HS-27A (cell line): ENCODE measurements around the gene ABLIM2.

ENCODE experiments used
- DNase-seq: peaks from one replicate; pipeline ENCODE4 v3.0.0-alpha.2; 2012; ENCODE audit warnings: low read depth, missing footprints

Gene ABLIM2

DNA sequence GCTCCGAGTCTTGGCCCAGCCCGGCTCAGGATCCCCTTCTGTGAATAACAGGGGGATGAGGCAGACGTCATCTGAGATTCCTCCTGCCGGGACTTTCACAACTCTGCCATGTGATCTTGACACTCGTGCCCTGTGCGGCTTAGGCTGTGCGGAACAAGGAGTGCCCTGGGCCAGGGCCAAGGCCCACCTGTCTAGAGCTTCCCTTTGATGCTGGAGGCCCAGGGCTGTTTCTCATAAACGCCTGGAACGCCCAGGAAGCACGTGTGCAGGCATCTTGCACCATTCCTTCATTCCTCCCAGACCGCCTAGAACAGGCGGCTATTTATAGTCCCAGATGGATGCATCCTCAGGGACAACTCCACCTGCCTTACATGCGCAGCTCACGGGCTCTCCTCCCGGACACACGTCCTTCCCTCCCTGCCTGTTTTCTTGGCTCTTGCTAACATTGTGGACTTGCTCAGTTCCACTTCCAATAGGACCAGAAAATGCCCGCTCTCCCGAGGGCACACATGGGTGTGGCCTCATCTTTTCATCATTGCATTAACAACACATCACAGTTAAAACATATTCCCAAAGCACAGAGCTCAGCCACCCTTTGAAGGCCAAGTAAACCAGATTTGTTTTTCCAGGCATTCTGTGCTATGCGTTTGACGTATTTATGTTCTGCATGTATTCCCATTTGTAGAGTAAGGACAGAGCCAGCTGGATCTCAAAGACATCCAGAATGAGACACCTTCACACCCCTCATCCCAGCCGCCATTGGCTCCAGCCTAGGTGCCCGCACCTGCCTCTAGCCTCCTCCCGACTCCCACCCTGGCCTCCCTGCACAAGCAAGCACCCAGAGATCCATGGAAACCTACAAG is 57.2 kb downstream of the ABLIM2 start:
- DNase-seq, result no peak

DNA sequence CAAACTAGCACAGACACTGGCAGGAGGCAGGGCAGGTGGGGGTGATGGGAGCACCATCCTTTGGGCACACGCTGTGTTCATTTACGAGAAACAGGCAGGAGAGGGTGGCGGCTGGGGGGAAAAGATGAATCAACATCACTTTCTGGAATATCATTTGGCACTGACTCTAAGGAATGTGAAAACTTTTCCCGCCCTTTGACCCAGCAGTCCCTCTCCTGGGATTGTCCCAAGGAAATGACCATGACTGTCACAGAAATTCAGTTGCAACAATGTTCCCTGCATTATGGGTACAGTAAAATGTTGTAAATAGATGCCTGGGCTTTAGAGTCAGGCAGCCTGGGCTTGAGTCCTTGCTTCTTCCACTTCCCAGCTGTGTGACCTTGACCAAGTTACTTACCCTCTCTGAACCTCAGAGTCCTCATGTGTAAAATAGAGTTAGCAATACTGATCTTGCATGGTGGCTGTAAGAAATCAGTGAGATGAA is 58.6 kb downstream of the ABLIM2 start:
- no peak for DNase-seq

DNA sequence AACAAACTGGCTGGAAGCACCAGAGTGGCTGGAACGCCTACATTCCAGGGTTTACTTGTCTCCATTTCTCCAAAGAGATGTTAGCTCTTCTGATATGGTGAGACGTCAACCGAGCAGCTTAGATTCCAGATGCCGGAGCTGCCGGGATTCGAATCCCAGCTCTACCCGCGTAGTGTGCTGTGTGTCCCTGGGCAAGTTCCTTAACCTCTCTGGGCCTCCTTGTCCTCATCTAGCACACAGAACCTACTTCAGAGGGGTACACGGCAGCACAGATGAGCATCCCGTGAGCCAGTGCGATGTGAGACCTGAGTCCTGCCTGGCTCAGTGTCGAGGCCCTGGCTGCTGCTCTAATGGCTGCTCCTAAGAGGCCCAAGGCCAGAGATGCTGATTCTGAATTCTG is 60.1 kb downstream of the ABLIM2 start:
- no peak for DNase-seq

DNA sequence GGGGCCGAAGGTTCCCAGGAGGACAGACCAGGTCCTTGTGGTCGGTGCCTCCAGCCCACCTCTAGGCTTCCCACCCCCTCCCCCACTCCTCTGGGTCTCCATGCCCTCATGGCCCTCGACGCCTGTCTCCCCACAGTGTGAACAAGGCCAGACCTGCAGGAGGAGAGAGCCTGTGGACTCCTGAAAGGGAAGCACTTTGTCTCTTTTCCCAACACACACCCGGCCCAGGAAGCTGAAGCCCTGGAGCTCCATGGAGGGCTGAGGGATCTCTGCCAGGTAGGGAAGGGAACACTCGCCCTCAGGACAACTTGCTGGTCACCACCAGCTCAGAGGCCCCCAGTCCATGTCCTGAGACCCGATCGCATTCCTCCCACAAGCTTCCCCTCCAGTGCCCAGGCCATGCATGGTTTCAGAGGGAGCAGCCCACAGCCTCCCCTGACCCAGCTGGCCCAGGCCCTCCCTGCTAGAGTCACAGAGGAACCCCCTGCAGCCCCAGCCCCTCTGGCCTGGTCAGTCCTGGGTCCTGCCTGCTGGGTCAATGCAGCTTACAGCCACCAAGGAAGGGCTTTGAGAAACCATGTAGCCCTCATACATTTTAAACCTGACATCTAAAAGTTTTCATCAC is 60.8 kb downstream of the ABLIM2 start:
- DNase-seq, result no peak

DNA sequence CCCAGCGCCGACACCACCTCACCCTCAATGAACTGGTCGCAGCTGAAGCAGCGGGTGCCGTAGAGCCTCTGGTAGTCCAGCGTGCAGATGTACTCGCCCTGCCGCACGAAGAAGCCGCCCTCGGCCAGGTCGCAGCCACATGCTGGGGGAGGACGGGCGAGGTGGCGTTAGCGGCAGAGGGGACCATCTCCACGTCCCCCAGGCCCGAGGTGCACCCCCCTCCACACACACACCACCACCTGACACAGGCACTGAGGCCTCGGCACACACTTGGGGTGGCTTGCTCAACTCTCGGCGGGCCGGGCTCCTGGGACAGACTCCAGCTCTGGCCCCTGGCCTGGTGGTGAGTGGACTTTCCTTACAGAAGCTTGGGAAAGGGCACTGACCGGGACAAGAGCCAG is 61.5 kb downstream of the ABLIM2 start:
- no peak for DNase-seq

DNA sequence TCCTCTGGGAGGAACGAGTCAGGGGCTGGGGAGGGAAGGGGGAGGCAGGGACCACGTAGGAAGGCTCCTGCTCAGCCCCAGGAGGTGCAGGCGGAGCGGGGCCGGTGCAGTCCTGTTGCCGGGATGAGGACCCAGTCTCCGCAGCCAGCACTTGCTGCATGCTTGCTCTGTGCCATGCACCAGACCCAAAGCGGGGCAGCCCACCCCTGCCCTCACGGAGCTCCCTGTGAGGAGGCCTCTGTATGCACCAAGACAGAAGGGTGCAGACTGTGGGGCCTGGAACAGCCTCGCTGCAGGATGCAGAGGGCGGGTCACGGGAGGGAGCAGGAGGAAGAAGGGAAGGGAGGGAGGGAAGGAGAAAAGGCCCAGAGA is 61.9 kb downstream of the ABLIM2 start:
- no peak for DNase-seq

DNA sequence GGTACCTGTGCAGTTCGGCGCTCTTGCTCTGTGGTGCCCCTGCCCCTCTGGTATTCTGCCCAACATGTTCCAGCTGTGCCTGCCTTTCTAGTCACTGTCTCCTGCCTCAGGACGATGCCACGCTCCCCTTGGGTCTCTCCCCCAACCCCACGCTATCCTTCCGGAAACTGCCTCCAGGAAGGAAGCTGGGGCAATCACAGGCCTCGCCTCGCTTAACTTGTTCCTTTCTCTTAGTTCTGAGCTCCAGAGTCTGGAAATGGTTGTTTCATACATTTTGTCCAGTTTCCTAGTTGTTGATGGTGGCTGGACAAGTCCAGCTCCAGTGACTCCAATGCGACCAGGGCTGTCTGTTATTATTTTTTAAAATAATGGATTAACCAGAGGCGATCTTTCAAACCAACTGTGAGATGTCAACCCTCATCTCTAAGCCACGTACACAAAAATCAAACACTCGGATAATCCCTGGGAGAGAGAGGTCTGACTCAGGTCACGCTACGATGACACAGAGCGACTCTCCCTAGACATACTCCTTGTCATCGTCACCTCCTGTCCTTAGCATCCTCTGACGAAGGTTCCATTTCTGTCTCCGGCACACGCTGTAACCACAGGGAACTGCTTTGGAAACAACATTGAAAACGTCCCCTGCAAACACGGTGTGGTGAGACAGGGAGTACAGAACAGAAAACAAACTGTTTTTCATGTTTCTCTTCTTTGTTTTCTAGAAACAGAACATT is 62.5 kb downstream of the ABLIM2 start:
- no peak for DNase-seq

DNA sequence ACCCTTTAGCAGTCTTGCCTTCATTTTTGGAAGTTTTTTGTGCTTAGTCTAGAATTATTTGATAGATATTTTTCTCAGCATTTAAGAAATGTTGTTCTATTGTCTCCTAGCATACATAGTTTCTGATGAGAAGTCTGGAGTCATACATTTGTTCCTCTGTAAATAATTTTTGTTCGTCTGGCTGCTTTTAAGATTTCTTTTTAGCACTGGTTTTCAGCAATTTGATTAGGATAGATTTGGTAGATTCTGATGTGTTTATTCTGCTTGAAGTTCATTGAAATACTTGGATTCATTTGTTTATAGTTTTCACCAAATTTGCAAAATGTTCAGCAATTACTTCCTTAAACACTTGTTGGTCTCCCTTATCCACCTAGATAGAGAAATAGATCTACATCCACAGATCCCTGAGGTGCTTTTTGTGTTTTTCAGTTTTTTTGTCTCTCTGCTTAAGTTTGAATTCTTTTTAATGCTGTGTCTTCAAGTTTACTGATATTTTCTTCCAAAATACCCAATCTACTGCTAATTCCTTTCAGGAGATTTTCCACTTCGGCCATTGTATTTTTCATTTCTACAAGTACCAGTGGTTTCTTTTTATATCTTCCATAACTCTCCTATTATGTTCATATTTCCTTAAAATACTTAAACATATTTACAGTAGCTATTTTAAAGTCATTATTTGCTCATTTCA is 64.9 kb downstream of the ABLIM2 start:
- DNase-seq, result no peak

DNA sequence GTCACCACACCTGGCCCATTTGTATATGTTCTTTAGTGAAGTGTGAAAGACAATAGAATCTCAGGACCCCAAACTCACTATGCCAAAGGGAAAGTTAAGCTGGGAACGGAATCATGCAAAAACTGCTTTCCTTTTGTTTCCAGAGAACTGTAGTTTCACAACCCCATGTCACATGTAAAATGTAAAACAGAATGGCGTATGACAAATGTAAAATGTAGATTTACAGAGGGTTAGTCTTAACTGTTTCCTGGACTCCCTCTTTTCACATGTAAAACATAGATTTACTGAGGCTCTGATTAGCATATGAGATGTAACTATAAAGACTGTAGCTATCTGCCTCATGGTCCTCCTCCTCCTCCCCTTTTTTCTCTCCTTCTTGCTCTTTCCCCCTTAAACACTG is 66.3 kb downstream of the ABLIM2 start:
- no peak for DNase-seq

DNA sequence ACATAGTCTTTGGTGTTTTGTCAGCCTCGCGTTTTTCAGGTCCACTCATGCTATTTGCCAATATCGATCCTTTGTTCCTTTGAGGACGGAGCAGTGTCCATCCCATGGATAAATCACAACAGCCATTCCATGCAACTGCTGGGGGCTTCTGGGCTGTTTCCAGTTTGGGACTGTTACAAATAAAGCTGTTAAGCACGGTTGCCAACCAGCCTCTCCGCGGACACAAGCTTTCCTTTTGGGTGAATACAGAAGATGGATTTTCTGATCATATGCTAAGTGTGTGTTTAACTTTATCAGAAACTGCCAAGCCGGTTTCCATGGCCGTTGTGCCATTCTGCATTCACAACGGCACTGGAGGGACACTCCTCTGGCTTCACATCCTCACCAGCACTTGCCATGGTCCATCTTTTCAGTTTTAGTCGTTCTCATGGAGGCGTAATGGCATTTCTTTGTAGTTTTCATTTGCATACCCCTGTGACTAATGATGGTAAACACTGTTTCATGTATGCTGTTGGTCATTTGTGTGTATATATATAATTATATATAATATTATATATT is 67.8 kb downstream of the ABLIM2 start:
- DNase-seq, result no peak

DNA sequence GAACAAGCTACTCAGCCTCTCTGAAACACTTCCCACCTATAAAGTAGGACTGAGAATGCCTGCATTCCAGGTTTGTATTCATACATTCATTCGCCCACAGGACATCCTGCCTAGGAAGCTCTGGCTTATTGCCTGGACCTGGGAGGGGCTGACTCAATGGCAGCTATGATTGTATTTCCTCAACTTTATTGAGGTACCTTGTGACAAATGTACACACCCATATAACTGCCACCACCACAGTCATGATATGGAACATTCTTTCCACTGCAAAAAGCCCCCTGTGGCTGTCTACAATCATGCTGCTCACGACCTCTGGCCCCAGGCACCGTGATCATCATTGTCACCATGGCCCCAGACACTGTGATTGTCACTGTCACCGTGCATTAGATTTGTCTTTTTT is 68.3 kb downstream of the ABLIM2 start:
- DNase-seq, result no peak

DNA sequence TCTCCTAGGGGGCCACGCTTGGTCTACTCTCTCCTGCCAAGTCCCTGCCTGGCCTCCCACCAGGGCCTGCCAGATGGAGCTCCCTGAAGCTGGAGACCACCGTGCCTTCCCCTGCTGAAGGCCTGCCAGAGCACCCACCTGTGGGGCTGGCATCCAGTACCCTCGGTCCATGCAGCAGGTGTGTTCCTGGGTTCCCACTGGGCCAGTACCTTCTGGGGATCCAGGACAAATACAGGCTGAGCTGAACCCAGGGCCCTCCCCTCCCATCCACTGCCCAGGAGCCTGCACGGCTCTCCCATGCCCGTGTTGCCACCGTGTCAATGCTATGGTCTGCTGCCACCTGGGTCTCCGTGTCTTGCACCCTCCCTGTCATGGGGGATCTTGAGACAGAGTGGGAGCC is 68.8 kb downstream of the ABLIM2 start:
- no peak for DNase-seq

DNA sequence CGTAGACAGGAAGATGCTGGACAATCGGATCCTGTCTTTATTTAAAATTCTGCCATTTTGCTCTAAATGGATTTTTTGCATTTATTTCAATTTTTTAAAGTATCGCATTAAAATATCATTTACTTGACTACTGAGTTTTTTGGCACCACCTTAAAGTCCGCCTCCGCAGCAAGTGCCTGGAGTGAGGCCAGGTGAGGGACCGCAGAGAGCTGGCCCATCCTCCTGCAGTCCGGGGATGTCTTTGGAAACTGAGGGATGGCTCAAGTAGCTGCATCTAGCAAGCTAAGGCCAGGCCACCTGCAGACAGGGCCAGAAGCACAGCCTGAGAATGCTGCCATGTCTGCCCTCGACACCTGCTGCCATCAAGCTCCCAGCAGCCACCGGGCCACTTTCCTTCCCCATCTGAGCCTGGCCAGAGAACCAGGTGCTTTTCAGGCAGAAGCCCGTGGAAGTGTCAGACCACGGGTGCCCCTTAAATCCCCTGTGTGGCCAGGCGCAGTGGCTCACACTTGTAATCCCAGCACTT is 69.6 kb downstream of the ABLIM2 start:
- DNase-seq, result no peak

DNA sequence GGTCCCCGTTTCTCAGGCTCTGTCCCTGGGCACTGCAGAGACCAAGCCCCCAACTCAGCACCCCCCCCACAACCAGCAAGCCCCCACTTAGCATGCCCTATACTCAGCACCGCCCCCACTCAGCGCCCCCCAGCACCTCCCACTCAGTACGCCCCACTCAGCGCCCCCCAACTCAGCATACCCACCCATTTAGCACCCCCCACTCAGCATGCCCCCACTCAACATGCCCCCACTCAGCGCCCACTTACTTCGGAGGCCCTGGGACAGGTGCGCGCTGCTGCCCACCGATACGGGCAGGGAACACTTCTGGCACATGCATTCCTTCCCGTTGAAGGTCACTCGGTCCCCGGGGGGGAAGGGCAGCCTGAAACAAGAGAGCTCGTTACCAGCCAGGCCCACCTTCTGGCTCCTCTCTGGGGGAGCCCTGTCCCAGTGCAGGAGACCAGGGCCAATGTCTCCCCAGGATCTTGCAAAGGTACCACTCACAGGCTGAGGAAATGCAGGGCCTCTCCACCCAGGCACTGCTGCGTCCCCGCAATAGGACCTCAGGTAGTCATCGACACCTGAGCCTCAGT is 70.6 kb downstream of the ABLIM2 start:
- DNase-seq, result no peak

DNA sequence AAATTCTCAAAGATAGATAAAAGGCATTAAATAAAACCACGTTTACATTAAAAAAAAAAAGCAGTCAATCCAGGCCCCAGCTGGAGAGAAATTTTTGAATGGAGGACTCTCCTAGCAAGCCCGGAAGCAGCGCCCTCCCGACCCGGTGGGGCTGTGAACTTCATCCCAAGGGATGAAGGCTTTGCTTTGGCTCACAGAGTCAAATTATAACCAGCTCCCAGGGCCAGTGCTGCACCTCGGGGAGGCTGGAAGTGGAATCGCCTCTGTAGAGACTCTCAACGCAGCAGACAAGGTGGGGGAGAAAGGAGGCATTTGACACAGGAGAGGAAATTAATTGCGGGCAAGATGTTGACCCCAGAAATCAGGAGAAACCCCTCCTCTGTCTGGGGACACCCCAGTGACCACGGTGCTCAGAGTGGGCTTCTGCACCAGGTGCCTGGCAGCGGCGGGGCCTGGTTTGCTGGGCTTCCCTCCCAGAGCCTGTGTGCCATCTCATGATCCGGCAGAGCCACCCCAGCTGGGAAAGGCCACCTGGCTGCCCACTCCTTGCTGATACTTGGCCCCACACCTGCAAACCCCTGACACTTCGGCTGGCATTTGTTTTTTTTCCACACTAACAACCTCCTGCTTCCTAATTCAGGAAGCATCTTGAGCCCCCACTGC is 71.7 kb downstream of the ABLIM2 start:
- DNase-seq, result no peak

DNA sequence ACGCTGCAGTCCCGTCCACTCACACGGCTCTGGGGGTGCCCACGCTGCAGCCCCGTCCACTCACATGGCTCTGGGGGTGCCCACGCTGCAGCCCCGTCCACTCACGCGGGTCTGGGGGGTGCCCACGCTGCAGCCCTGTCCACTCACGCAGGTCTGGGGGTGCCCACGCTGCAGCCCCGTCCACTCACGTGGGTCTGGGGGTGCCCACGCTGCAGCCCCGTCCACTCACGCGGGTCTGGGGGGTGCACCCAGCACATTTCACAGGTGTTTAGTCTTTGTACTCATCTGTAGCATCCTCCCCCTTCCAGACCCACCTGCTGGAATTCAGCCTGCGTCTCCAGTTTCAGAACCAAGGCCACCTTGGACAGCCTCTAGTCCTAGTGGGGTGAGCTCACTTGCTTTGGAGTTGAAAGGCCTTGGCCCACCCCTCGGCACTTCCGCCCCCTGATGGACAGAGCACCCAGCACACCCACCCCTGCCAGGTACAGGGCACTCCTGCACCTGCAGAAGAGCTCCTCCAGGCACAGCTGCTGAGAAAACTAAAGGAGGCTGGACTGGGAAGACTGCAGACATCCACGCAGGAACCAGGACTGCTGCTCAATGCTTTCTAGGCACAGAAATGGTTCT is 73.0 kb downstream of the ABLIM2 start:
- no peak for DNase-seq

DNA sequence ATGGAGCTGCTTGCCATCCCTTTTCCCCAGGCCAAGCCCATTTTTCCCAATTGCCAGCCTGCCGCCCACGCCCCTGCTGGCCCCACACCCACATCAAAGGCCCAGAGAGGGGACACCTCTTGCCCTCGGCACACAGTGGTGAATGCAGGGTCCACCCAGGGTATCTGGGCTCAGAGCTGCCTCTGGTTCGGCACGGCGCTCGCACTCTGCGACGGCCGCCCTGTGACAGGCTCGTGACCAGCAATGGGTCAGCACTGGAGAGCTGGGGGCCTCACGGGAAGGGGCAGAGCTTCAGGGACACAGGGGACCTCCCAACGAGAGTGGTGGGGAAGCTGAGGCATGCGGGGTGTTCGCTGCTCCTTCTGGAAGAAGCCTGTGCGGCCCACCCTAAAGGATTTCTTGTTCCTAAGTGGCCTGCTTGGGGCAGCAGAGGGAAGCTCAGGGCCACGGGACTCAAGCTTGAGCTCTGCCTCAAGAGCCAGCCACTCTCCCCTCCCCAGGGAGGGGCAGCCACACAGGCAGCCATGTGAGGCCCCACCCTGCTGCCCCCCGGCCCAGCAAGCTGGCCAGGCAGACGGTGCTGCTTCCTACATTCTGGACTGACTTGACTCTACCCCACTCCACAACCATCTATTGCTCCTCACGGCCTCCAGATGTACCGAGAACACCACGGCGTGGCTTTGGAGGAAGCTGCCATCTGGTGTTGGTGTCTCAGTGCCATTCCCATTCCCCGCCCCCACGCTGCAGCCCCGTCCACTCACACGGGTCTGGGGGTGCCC is 73.7 kb downstream of the ABLIM2 start:
- no peak for DNase-seq

DNA sequence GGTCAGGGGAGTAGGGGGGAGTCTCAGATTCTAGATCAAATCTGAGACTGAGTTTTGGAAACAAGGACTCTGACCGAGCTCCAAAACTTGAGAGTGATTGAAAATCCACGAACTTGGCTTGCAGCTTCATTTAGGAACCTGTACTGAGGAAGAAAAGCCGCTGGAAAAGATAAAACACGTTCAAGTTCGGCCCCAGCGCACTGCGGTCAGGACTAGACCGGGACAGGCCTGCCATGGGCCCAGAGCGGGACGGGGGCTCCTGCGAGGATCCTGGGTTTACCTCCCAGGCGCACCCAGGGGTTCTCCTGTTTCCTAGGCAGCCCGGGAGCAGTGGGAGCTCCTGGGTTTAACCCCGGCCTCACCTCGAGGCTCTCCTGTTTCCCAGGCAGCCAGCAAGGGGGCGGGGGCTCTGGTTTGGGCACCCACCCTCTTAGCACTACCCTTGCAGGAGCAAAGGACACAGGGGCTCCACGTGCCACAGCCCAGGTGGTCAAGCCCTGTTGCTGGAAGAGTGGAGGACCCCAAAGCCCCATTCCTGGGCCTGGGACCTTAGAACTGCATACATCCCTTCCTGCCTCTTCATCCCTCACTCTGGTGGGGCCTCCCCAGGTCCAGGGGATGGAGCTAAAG is 74.5 kb downstream of the ABLIM2 start:
- DNase-seq, result no peak
